Fibroblast of lung (primary cell): ENCODE measurements around the gene VPS13D. TPM values are rescaled to one million over a fixed set of nuclear protein-coding genes. Genes with fewer than 3 reads are reported as not detected.

Experiments
- DNase-seq, 2 donors: peaks; one replicate each; pipeline versions ENCODE4 v3.0.0 to v3.0.0-alpha.2; 2010; ENCODE audit warnings: low read depth in 2 of 2
- H2AFZ ChIP-seq: 2 replicates; pipeline ENCODE4 v1.5.1; 2012; ENCODE audit warnings: low read length, control low read depth, inconsistent platforms
- H3K27ac ChIP-seq: 2 replicates; pipeline ENCODE4 v1.5.1; 2011; ENCODE audit warnings: low read length, control low read depth; ENCODE audit not compliant: insufficient read depth
- H3K27me3 ChIP-seq: 2 replicates; pipeline ENCODE4 v1.5.1; 2011; ENCODE audit warnings: mild to moderate bottlenecking, low read length; ENCODE audit not compliant: control insufficient read depth, insufficient read depth
- H3K36me3 ChIP-seq: 2 replicates; pipeline ENCODE4 v1.5.1; 2011; ENCODE audit warnings: low read length; ENCODE audit not compliant: control insufficient read depth, insufficient read depth
- H3K4me1 ChIP-seq: 2 replicates; pipeline ENCODE4 v1.5.1; 2011; ENCODE audit warnings: low read length; ENCODE audit not compliant: control insufficient read depth, insufficient read depth; ENCODE audit errors: extremely low read depth
- H3K4me2 ChIP-seq: 2 replicates; pipeline ENCODE4 v1.5.1; 2011; ENCODE audit warnings: low read length, control low read depth; ENCODE audit not compliant: insufficient read depth; ENCODE audit errors: extremely low read depth
- H3K4me3 ChIP-seq, 4 experiments: fragments of 200-600 bp in 1 of 4; sonication (generic) in 1 of 4; replicated peaks in 1 of 4; 2 replicates each; pipeline ENCODE4 v1.5.1; 2011 to 2016; ENCODE audit warnings: low read length in 4 of 4, low read depth in 3 of 4, mild to moderate bottlenecking in 3 of 4, control low read depth in 2 of 4, inconsistent platforms in 1 of 4, mixed read lengths in 1 of 4; ENCODE audit not compliant: insufficient read depth in 1 of 4; ENCODE audit errors: control extremely low read depth in 1 of 4
- H3K79me2 ChIP-seq: 2 replicates; pipeline ENCODE4 v1.5.1; 2012; ENCODE audit warnings: mild to moderate bottlenecking, low read length, inconsistent platforms; ENCODE audit not compliant: control insufficient read depth, insufficient read depth
- H3K9ac ChIP-seq: 2 replicates; pipeline ENCODE4 v1.5.1; 2011; ENCODE audit warnings: mild to moderate bottlenecking, low read length, control low read depth; ENCODE audit not compliant: insufficient read depth
- H3K9me3 ChIP-seq: 2 replicates; pipeline ENCODE4 v1.5.1; 2012; ENCODE audit warnings: low read depth, low read length; ENCODE audit not compliant: control insufficient read depth, insufficient read depth
- H4K20me1 ChIP-seq: 2 replicates; pipeline ENCODE4 v1.5.1; 2011; ENCODE audit warnings: low read length; ENCODE audit not compliant: control insufficient read depth, insufficient read depth; ENCODE audit errors: extremely low read depth
- CTCF ChIP-seq, 2 donors: IDR thresholded peaks in 1 of 2; conservative IDR thresholded peaks in 1 of 2; 1 replicate in 1 of 2; 2 replicates in 1 of 2; pipeline ENCODE4 v1.5.1; 2011 to 2012; ENCODE audit warnings: low read length in 2 of 2, control low read depth in 1 of 2, inconsistent platforms in 1 of 2, low read depth in 1 of 2, mild to moderate bottlenecking in 1 of 2
- EZH2 ChIP-seq: IDR thresholded peaks from 2 replicates; pipeline ENCODE4 v1.5.1; 2012; ENCODE audit warnings: low read length, control low read depth, mild to moderate bottlenecking; ENCODE audit errors: missing control alignments
- polyA plus RNA-seq, 2 donors: library from polyadenylated mRNA; depleted of rRNA in 1 of 2; stranded (reverse) in 1 of 2; unstranded in 1 of 2; fragments of >200 nt; gene quantifications; 2 replicates each; pipeline ENCODE4 v1.2.1, GENCODE V29; 2011 to 2012; ENCODE audit warnings: missing spikeins in 1 of 2
- total RNA-seq: library from RNA; depleted of rRNA; stranded (reverse); fragments of >200 nt; gene quantifications from 2 replicates; pipeline ENCODE4 v1.2.1, GENCODE V29; 2014

VPS13D gene
- total and polyA plus RNA-seq, 2 donors (not counting 1 experiment from before 2014, with no cell fraction given): 14.6 to 40.0 TPM

- Histone ChIP-seq H3K79me2 (no peaks in the 10 kb centered on the region), H3K9me3 (no peaks in the 10 kb centered on the region), H3K9ac (no peak overlapping the region), H3K36me3 (no peaks in the 10 kb centered on the region), H2AFZ (no peak overlapping the region), H3K4me1 (peaks cover 38% of the 10 kb centered on the region), H3K27me3 (no peaks in the 10 kb centered on the region), H3K4me3 (no peak overlapping the region), H4K20me1 (no peaks in the 10 kb centered on the region), H3K27ac (no peak overlapping the region), H3K4me2 (no peak overlapping the region)
- no peak for TF ChIP-seq CTCF (conservative IDR thresholded peaks at IDR 0.05 in 1 of 2, IDR thresholded peaks at IDR 0.05 in 1 of 2; ENCODE audit: low read depth in 1 of 2, low read length in 2 of 2)
- TF ChIP-seq EZH2: no peak
- DNase-seq: no peak
Measured at GRCh38 chr1:12477314-12477713, 247.5 kb downstream of the VPS13D start.

GRCh38 chr1:12477936-12478611 is 248.2 kb downstream of the VPS13D start:
- no peak overlapping the region for H2AFZ ChIP-seq
- H3K27ac ChIP-seq: peak overlapping the region; percentile 51
- H3K27me3 ChIP-seq: no peaks in the 10 kb centered on the region
- no peaks in the 10 kb centered on the region for H3K9me3 ChIP-seq
- H3K4me1 ChIP-seq: peaks cover 38% of the 10 kb centered on the region
- TF ChIP-seq EZH2 (no peak), CTCF (conservative IDR thresholded peaks at IDR 0.05 in 1 of 2, IDR thresholded peaks at IDR 0.05 in 1 of 2; ENCODE audit: low read depth in 1 of 2, low read length in 2 of 2) (no peak)
- peak; percentile 99 to 100 for DNase-seq
- no peaks in the 10 kb centered on the region for H4K20me1 ChIP-seq
- H3K4me2 ChIP-seq: peak overlapping the region; percentile 37
- no peaks in the 10 kb centered on the region for H3K36me3 ChIP-seq
- no peaks in the 10 kb centered on the region for H3K79me2 ChIP-seq
- no peak overlapping the region for H3K4me3 ChIP-seq
- H3K9ac ChIP-seq: no peak overlapping the region

- H3K4me1 ChIP-seq: peaks cover 37% of the 10 kb centered on the region
- H4K20me1 ChIP-seq: no peaks in the 10 kb centered on the region
- H3K9ac ChIP-seq: peak overlapping the region; percentile 4
- no peak overlapping the region for H3K4me3 ChIP-seq
- H3K4me2 ChIP-seq: peak overlapping the region; percentile 37
- no peak for DNase-seq
- no peak overlapping the region for H2AFZ ChIP-seq
- no peaks in the 10 kb centered on the region for H3K36me3 ChIP-seq
- no peak for TF ChIP-seq EZH2
- no peak for TF ChIP-seq CTCF (conservative IDR thresholded peaks at IDR 0.05 in 1 of 2, IDR thresholded peaks at IDR 0.05 in 1 of 2; ENCODE audit: low read depth in 1 of 2, low read length in 2 of 2)
- peak overlapping the region; percentile 51 for H3K27ac ChIP-seq
- no peaks in the 10 kb centered on the region for H3K79me2 ChIP-seq
- H3K9me3 ChIP-seq: no peaks in the 10 kb centered on the region
- no peaks in the 10 kb centered on the region for H3K27me3 ChIP-seq
Measured at GRCh38 chr1:12478612-12478985, 248.8 kb downstream of the VPS13D start.
